ENCODE results near the gene SFTPD. TPM values are rescaled to one million over a fixed set of nuclear protein-coding genes. Genes with fewer than 3 reads are reported as not detected.

SFTPD gene
- total RNA-seq, 2 donors from 2014 or later = 0.74 to 2.1 TPM

DNA sequence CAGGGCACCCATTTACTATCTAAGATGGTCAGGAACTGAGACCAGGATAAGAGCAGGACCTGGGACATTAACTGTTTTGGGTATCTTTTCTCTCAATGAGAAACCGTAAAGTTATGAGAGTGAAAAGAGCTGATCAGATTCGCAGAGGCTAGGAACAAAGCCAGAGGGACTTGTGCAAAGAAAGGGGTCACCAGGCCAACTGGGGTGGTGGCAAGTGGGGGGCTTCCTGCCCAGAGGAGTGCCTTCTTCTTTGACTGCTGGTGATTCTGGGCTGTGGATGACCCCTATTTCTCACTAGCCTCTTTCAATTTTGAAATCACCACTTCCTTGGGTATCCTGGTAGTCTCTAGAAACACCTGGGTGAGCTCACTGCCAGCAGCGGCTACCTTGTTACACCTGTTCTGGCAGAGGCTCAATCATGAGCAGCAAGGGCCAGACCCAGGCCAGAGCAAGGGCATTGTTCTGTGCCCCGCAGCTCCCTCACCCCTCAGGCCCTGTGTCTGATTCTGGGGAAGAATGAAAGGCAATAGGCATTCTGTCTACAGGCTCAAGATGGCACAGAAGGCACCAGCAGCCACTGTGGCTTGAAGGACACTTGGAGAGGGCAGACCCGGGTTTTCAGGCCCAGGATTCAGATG is 999 bp downstream of the SFTPD start:
- H3K27me3 ChIP-seq = no peaks in the 10 kb centered on the region
- DNase-seq (ENCODE audit: low spot score) = peak; percentile 52
- no peaks in the 10 kb centered on the region for H3K4me1 ChIP-seq
- H3K36me3 ChIP-seq = no peaks in the 10 kb centered on the region
- H3K27ac ChIP-seq = no peak overlapping the region
- TF ChIP-seq, protein P1, sequence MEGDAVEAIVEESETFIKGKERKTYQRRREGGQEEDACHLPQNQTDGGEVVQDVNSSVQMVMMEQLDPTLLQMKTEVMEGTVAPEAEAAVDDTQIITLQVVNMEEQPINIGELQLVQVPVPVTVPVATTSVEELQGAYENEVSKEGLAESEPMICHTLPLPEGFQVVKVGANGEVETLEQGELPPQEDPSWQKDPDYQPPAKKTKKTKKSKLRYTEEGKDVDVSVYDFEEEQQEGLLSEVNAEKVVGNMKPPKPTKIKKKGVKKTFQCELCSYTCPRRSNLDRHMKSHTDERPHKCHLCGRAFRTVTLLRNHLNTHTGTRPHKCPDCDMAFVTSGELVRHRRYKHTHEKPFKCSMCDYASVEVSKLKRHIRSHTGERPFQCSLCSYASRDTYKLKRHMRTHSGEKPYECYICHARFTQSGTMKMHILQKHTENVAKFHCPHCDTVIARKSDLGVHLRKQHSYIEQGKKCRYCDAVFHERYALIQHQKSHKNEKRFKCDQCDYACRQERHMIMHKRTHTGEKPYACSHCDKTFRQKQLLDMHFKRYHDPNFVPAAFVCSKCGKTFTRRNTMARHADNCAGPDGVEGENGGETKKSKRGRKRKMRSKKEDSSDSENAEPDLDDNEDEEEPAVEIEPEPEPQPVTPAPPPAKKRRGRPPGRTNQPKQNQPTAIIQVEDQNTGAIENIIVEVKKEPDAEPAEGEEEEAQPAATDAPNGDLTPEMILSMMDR (IDR thresholded peaks at IDR 0.05) = no peak
- peaks cover 0 to 18% of the 10 kb centered on the region in 2 donors for H3K9me3 ChIP-seq
- no peak overlapping the region for H3K4me3 ChIP-seq

- DNase-seq (ENCODE audit: low spot score) = peak; percentile 53
- Histone ChIP-seq H3K27me3 (no peaks in the 10 kb centered on the region), H3K4me1 (no peaks in the 10 kb centered on the region), H3K27ac (no peak overlapping the region), H3K4me3 (no peak overlapping the region), H3K9me3 (peaks cover 0 to 14% of the 10 kb centered on the region in 2 donors), H3K36me3 (no peaks in the 10 kb centered on the region)
- TF ChIP-seq, protein P1 (IDR thresholded peaks at IDR 0.05) = no peak
Measured at GRCh38 chr10:79947083-79947415, 1.9 kb downstream of the SFTPD start.

DNA sequence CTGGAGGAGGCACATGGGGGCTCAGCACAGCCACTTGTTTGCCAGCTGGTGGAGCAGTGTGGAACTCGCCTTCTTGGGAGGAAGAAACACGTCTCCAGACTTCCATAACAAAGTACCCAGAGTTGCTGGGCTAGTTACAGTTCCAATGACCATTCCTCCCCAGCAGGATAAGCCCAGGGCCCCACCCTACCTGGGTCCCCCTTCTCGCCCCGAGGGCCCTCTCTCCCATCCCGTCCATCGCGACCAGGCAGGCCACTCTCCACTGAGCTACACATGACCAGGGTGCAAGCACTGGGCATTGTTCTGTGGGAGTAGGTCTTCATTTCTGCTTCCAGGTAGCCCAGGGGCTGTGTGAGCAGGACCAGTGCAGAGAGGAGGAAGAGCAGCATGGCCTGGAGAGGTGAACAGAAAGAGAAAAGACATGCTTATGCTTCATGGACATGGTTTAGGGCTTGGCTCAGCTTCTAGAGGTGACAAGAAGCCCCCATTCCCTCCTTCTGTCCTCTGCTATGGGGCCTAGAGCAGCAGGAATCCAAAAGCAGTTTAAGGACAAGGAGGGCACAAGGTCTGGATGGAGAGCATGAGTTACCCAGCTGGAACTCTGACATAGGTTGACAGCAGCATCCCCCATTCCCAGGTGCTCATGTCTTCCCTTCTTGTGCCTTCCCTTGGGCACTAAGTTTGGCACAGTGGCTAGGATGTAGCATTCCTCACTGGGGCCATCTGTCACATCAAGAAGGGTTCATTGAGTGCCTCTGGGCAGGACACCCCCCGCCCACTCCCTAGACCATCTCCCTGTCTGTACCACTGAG is 2.4 kb downstream of the SFTPD start:
- no peak overlapping the region for H3K4me3 ChIP-seq
- peaks cover 0 to 13% of the 10 kb centered on the region in 2 donors for H3K9me3 ChIP-seq
- TF ChIP-seq, protein P1 (IDR thresholded peaks at IDR 0.05) = no peak
- peak; percentile 50 for DNase-seq (ENCODE audit: low spot score)
- H3K4me1 ChIP-seq = no peaks in the 10 kb centered on the region
- H3K27ac ChIP-seq = no peak overlapping the region
- H3K27me3 ChIP-seq = no peaks in the 10 kb centered on the region
- H3K36me3 ChIP-seq = no peaks in the 10 kb centered on the region

GRCh38 chr10:79944428-79945395 is 4.2 kb downstream of the SFTPD start:
- peak; percentile 38 for DNase-seq (ENCODE audit: low spot score)
- H3K4me1 ChIP-seq = no peaks in the 10 kb centered on the region
- no peak overlapping the region for H3K27ac ChIP-seq
- no peaks in the 10 kb centered on the region for H3K36me3 ChIP-seq
- H3K9me3 ChIP-seq = no peaks in the 10 kb centered on the region
- H3K4me3 ChIP-seq = no peak overlapping the region
- no peaks in the 10 kb centered on the region for H3K27me3 ChIP-seq
- TF ChIP-seq, protein P1 (IDR thresholded peaks at IDR 0.05) = no peak

DNA sequence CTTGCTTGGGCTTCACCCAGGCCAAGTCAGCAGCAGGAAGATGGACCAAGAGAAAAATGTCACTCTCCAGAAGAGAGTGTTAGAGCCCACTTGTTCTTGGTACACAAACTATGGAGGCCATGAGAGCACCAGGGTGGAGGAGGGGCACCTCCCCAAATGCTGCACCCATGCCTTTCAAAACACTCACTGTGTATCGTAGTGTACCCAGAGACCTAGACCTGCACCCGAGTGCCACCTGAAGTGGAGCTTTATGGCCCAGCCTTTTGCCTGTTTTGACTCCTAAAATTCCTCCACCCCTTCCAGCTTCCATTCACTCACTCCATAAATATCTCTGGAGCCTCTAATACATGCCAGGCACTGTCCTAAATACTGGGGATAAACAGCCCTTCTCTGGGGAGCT is 5.0 kb downstream of the SFTPD start:
- Histone ChIP-seq H3K9me3 (no peaks in the 10 kb centered on the region), H3K4me3 (no peak overlapping the region), H3K27ac (no peak overlapping the region), H3K4me1 (no peaks in the 10 kb centered on the region), H3K36me3 (no peaks in the 10 kb centered on the region), H3K27me3 (no peaks in the 10 kb centered on the region)
- DNase-seq (ENCODE audit: low spot score) = peak; percentile 52
- TF ChIP-seq, protein P1 (IDR thresholded peaks at IDR 0.05) = no peak
